HG03442 (cell line): Measurements from ENCODE around the gene PIN1.

ENCODE experiments used
- ATAC-seq: cut with Tn5 transposase; IDR thresholded peaks from one replicate; pipeline ENCODE4 v1.9.1; 2021; ENCODE audit warnings: mild to moderate bottlenecking, moderate library complexity; ENCODE audit not compliant: unreplicated experiment

Gene PIN1

DNA sequence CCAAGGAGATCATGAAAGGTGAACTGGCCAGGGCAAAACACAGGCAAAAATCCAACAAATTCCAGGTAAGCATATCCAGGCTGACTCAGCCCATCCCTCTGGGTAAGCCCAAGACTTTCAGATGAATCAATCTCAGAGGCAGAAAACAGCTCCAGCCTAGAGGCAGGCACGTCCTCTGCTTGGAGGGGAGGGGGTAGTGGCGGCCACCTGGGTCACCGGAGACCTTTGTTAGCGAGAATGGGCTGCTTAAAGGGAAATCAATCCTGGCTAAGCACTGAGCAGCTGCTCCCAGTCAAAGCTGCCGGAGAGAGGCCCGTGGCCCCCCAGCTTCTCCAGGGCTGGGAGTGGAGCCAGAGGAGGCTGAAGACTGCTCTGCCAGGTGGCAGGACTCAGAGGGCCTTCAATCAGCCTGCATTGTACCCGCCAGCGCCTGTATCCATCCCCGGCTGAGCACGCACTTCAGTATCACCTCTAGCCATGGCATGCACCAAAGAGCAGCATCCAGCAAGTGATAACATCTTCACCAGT, 48.2 kb downstream of the PIN1 start:
- ATAC-seq = no peak

DNA sequence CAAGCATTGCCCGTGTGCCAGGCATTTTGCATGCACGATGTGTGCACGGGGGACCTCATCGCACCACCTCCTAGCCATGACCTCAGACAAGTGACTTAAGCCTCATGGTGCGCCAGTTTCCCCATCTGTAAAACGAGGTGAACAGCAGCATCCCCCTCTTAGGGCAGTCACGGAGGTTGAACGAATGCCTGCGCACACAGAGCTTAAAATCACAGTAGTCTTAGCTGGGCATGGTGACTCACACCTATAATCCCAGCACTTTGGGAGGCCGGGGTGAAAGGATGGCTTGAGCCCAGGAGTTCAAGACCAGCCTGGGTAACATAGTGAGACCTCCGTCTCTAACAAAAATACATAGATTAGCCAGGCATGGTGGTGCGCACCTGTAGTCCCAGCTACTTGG, 48.6 kb downstream of the PIN1 start:
- no peak for ATAC-seq

DNA sequence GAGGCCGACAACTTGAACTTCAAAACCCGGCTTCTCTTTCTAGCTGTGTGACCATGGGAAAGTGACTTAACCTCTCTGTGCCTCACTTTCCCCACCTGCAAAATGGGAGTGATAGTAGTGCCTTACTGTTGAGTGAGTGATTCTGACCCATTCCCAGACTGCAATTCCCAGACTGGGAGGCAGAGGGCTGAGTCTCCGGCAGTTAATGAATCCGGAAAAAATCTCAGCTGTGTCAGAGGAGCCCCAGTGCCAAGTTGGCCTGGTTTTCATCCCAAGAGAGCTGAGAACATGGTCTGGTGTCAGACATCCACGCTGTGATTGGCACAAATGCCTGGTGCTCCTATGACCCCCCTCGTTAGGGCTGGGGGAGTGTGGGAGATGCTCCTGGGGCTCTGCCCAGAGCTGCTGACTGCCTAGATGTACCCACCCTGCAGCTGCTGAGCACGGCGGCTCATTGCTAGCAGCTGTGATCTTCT, 50.0 kb downstream of the PIN1 start:
- no peak for ATAC-seq

DNA sequence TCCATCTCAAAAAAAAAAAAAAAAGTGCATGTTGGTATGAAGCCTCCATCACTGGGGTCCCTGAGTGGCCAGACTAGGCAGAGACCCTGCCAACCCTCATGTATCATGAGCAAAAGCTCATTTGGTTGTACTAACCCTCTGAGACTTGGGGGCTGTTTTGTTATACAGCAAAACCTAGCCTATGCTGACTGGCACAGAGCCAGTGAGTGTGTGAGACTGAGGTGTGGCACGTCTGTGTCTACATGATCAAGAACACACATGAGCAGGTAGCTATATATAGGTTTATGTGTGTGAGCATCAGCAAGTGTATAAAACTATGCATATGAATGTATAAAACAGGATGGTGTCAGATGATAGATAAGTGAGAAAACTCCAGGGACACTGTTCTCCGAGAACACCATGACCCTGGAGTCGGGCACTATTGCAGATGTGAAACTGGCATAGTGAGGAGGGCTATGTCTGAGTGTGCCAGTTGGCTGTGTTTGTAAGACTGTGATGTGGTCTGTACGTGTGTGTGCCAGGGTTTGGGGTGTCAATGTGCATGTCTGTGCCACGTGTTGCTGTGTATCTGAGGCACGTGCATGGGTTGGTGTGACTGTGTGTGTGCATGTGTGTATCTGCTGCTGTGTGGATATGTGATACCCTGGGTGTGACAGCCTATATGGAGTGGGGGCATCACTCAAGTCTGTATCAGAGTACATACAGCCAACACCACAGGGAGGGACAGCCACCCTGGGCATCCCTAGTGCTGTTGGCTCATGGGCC, 56.7 kb downstream of the PIN1 start:
- ATAC-seq = no peak
